HepG2 (cell line): ENCODE data around the gene DLG2. TPM values are rescaled to one million over a fixed set of nuclear protein-coding genes. Genes with fewer than 3 reads are reported as not detected.

Source experiments
- ARNT ChIP-seq: fragments of 450-650 bp; IDR thresholded peaks from 2 replicates; pipeline ENCODE4 v1.6.1; 2017
- ARNT2 ChIP-seq: sonication (generic); formaldehyde crosslinking; IDR thresholded peaks from 2 replicates; pipeline ENCODE4 v1.8.0; 2022; ENCODE audit warnings: mild to moderate bottlenecking, low read depth, missing genetic modification reagents, moderate library complexity
- DRAP1 ChIP-seq: IDR thresholded peaks from 2 replicates; pipeline ENCODE4 v1.6.1; 2016; ENCODE audit warnings: missing genetic modification reagents, missing compliant biosample characterization
- MAFK ChIP-seq, 2 experiments: IDR thresholded peaks in 1 of 2; conservative IDR thresholded peaks in 1 of 2; 2 replicates each; pipeline ENCODE4 v1.6.1; 2011; ENCODE audit warnings: improper control_type of control experiment in 2 of 2, low read length in 2 of 2
- NCOR1 ChIP-seq: fragments of 200-600 bp; sonication (generic); IDR thresholded peaks from 2 replicates; pipeline ENCODE4 v1.7.0; 2017; ENCODE audit warnings: antibody characterized with exemption, low read length, borderline replicate concordance
- NR2C2 ChIP-seq: sonication (generic); formaldehyde crosslinking; IDR thresholded peaks from 2 replicates; pipeline ENCODE4 v1.4.0; 2020; ENCODE audit warnings: missing genetic modification reagents, mild to moderate bottlenecking, moderate library complexity, borderline replicate concordance
- NR3C1 ChIP-seq: sonication (generic); formaldehyde crosslinking; IDR thresholded peaks from 2 replicates; pipeline ENCODE4 v1.4.0; 2020; ENCODE audit warnings: missing genetic modification reagents
- REST ChIP-seq, 2 experiments: IDR thresholded peaks; 2 replicates each; pipeline ENCODE4 v1.6.1; 2011 to 2012; ENCODE audit warnings: low read length in 2 of 2, borderline replicate concordance in 1 of 2, low read depth in 1 of 2, mild to moderate bottlenecking in 1 of 2, moderate library complexity in 1 of 2
- SATB2 ChIP-seq: sonication (generic); formaldehyde crosslinking; IDR thresholded peaks from 2 replicates; pipeline ENCODE4 v1.5.0; 2020; ENCODE audit warnings: missing genetic modification reagents
- SMAD9 ChIP-seq: sonication (generic); formaldehyde crosslinking; IDR thresholded peaks from 2 replicates; pipeline ENCODE4 v1.5.1; 2020; ENCODE audit warnings: mild to moderate bottlenecking, missing genetic modification reagents
- SOX13 ChIP-seq, 3 experiments: fragments of 450-650 bp in 1 of 3; sonication (generic) in 1 of 3; formaldehyde crosslinking in 1 of 3; IDR thresholded peaks in 2 of 3; conservative IDR thresholded peaks in 1 of 3; 2 replicates each; pipeline versions ENCODE4 v1.5.0 to v1.6.1; 2016 to 2020; ENCODE audit warnings: antibody characterized with exemption in 1 of 3, mild to moderate bottlenecking in 1 of 3, missing compliant biosample characterization in 1 of 3, missing genetic modification reagents in 1 of 3, moderate library complexity in 1 of 3
- THRA ChIP-seq: sonication (generic); formaldehyde crosslinking; IDR thresholded peaks from 2 replicates; pipeline ENCODE4 v1.4.0; 2020; ENCODE audit warnings: missing genetic modification reagents, borderline replicate concordance
- TOPORS ChIP-seq: sonication (generic); formaldehyde crosslinking; IDR thresholded peaks from 2 replicates; pipeline ENCODE4 v1.8.0; 2023; ENCODE audit warnings: mild to moderate bottlenecking, missing genetic modification reagents
- TSC22D2 ChIP-seq: sonication (generic); formaldehyde crosslinking; IDR thresholded peaks from 2 replicates; pipeline ENCODE4 v1.5.1; 2020; ENCODE audit warnings: missing genetic modification reagents, mild to moderate bottlenecking, borderline replicate concordance
- ZBTB44 ChIP-seq: sonication (generic); formaldehyde crosslinking; IDR thresholded peaks from 2 replicates; pipeline ENCODE4 v1.4.0; 2020; ENCODE audit warnings: missing genetic modification reagents
- ZNF350 ChIP-seq: sonication (generic); formaldehyde crosslinking; IDR thresholded peaks from 2 replicates; pipeline ENCODE4 v1.4.0; 2020; ENCODE audit warnings: mild to moderate bottlenecking, low read depth, missing genetic modification reagents, borderline replicate concordance
- ZNF513 ChIP-seq: sonication (generic); formaldehyde crosslinking; conservative IDR thresholded peaks from 2 replicates; pipeline ENCODE4 v1.5.0; 2020; ENCODE audit warnings: missing genetic modification reagents
- ZNF563 ChIP-seq: sonication (generic); formaldehyde crosslinking; IDR thresholded peaks from 2 replicates; pipeline ENCODE4 v1.8.0; 2022; ENCODE audit warnings: mild to moderate bottlenecking, moderate library complexity, missing genetic modification reagents
- ZNF800 ChIP-seq: sonication (generic); formaldehyde crosslinking; IDR thresholded peaks from 2 replicates; pipeline ENCODE4 v1.4.0; 2020; ENCODE audit warnings: missing genetic modification reagents
- polyA plus RNA-seq, 8 experiments: library from polyadenylated mRNA; depleted of rRNA in 3 of 8; stranded (reverse) in 7 of 8; unstranded in 1 of 8; fragments of >200 nt; fragmentation: Illumina TruSeq in 4 of 8; extraction: Trizol in 4 of 8; gene quantifications; 2 replicates each; pipeline versions ENCODE4 v1.2.1 to v1.2.3, GENCODE V29; 2011 to 2016; ENCODE audit warnings: low read depth in 4 of 8, missing spikeins in 1 of 8, mixed read lengths in 1 of 8; ENCODE audit not compliant: insufficient read depth in 1 of 8
- total RNA-seq, 5 experiments: library from RNA; depleted of rRNA; stranded (reverse); fragments of >200 nt; fragmentation: Illumina TruSeq; extraction: Trizol; gene quantifications; 2 replicates each; pipeline ENCODE4 v1.2.3, GENCODE V29; 2016; ENCODE audit warnings: low read depth in 1 of 5

Gene DLG2
- total and polyA plus RNA-seq, 2 of the 13 experiments (the other 11 are each of a cell fraction or from before 2014, with no cell fraction given) = 0.46 to 1.0 TPM

- TF ChIP-seq DRAP1 (CRISPR knock-in tag) (no peak), MAFK (conservative IDR thresholded peaks at IDR 0.05 in 1 of 2, IDR thresholded peaks at IDR 0.05 in 1 of 2; ENCODE audit: low read length in 2 of 2) (peak; percentile 15 to 31; a peak in 1 of 4 replicates), ZBTB44 (CRISPR knock-in tag) (no peak), TOPORS (CRISPR knock-in tag) (no peak), SOX13 (IDR thresholded peaks at IDR 0.05) (no peak), SOX13 (CRISPR knock-in tag; conservative IDR thresholded peaks at IDR 0.05 in 1 of 2, IDR thresholded peaks at IDR 0.05 in 1 of 2) (peak in 1 of 2 experiments; percentile 55; a peak in 2 of 4 replicates), ZNF563 (CRISPR knock-in tag) (no peak), ZNF513 (CRISPR knock-in tag) (no peak), NCOR1 (no peak), REST (IDR thresholded peaks at IDR 0.05; ENCODE audit: borderline replicate concordance in 1 of 2, low read depth in 1 of 2, low read length in 2 of 2) (no peak), SMAD9 (CRISPR knock-in tag) (no peak), ZNF350 (CRISPR knock-in tag) (no peak), NR3C1 (CRISPR knock-in tag) (no peak), THRA (CRISPR knock-in tag) (no peak), ARNT2 (no peak), SATB2 (no peak), ZNF800 (CRISPR knock-in tag) (no peak), ARNT (no peak), NR2C2 (CRISPR knock-in tag) (no peak), TSC22D2 (no peak)
Observed at GRCh38 chr11:85665733-85666132, 38.6 kb upstream of the DLG2 start (continued).
